ENCODE data around the gene ZNF692.
A peak's percentile ranks its signal among the peaks of the same experiment; 100 is the strongest.
"Not testable (repeated sequence)": the region's sequence is repeated elsewhere in the genome, so short reads cannot be mapped to it uniquely, and the experiment has no call there.

Gene ZNF692

GRCh38 chr1:248810727-248811513, 48.0 kb downstream of the ZNF692 start:
- no peak for DNase-seq (ENCODE audit: low spot score)

- no peak for DNase-seq (ENCODE audit: low spot score)
Measured at GRCh38 chr1:248810000-248810726, 48.7 kb downstream of the ZNF692 start.

- DNase-seq (ENCODE audit: low spot score) = no peak
Measured at GRCh38 chr1:248808876-248809275, 50.0 kb downstream of the ZNF692 start.

- DNase-seq (ENCODE audit: low spot score) = peak; percentile 54
Measured at GRCh38 chr1:248807067-248807737, 51.7 kb downstream of the ZNF692 start.

- no peak for DNase-seq (ENCODE audit: low spot score)
Measured at GRCh38 chr1:248805876-248806275, 53.0 kb downstream of the ZNF692 start.

- no peak for DNase-seq (ENCODE audit: low spot score)
Measured at GRCh38 chr1:248804771-248805681, 53.9 kb downstream of the ZNF692 start.

GRCh38 chr1:248803501-248803900, 55.4 kb downstream of the ZNF692 start:
- not testable (repeated sequence) for DNase-seq (ENCODE audit: low spot score)

- DNase-seq (ENCODE audit: low spot score) = no peak
Measured at GRCh38 chr1:248802454-248802853, 56.4 kb downstream of the ZNF692 start.

GRCh38 chr1:248800459-248800858, 58.4 kb downstream of the ZNF692 start:
- no peak for DNase-seq (ENCODE audit: low spot score)

Small RNA genes lying within 50 kb of the gene (small RNA-seq; reads per million reads assigned to genes)
- gene MIR3124 = 0 reads per million in 2 experiments

All from SK-N-DZ (cell line).